GM19397 (cell line): Measurements from ENCODE around the gene PTPRZ1.

ENCODE experiments used
- ATAC-seq: cut with Tn5 transposase; IDR thresholded peaks from one replicate; pipeline ENCODE4 v1.9.1; 2021; ENCODE audit warnings: mild to moderate bottlenecking, moderate library complexity; ENCODE audit not compliant: unreplicated experiment

The PTPRZ1 gene

DNA sequence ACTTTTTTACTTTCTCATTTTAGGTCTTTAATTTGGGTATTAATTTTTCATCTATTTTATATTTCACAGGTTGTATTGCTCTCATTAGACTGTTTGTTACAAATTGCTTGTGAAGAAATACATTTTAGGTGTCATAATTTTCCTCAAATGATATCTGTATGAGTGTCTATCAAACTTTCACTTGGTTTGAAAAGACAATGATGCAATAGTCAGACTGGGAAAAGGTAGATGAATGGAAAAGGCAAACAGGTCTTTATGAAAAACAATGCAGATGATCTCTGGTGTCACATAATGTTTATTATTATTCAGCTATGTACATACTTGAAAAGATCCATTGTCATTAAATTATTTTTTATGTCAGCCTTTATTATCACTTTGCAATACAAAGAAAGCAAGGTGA is 80.2 kb downstream of the PTPRZ1 start:
- no peak for ATAC-seq

DNA sequence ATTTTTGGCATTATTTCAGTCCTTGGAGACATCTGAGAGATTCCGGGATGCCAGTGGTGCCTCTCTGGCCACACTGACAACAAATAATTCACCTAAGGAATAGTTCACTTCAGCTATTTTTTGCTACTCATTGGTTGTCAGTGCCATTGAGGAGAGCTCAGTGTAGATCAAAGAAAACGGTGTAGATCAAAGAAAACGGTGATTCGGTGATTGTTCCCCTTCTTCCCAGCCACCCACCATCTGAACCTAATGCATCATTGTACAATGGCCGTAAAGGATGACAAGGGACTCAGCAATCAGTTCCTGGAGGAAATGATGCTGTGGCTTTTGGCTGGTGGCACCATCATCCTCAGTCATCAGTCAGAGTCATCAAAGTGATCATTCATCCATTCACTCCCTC is 80.6 kb downstream of the PTPRZ1 start:
- no peak for ATAC-seq

DNA sequence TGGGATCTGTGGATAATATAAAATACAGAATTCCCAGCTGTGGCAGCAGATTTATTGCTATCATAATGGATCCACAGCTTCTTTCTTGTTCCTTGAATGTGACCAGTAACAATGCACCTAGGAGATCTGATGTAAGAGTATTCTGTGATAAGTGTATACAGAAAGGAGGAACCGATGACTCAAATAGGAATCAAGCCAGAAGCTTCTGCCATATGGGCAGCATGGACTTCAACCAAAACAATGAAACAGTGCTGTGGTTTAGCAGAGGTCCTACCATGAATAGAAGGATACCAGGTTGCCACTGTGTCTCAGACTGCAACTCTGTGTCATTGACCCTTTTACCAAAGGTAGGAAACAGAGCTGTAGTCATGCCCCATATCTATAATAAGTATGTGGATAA is 81.8 kb downstream of the PTPRZ1 start:
- no peak for ATAC-seq

DNA sequence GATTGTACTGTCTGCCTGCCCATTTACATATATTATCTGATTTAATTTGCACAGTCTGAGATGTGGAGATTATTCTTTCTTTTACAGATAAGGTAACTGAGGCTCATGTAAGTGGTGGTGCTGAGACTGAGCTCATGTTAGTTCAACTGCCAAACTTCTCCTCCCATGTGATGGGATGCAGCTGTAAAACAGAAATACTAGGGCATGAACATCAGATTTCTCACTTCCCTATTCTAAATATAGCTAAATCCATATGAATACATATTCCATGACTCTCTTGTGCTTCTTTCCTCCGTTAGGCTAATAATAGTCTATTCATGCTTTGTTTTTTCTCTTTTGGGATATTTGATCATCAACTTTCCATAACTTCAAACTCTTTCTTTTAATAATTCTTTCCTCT is 84.7 kb downstream of the PTPRZ1 start:
- no peak for ATAC-seq

DNA sequence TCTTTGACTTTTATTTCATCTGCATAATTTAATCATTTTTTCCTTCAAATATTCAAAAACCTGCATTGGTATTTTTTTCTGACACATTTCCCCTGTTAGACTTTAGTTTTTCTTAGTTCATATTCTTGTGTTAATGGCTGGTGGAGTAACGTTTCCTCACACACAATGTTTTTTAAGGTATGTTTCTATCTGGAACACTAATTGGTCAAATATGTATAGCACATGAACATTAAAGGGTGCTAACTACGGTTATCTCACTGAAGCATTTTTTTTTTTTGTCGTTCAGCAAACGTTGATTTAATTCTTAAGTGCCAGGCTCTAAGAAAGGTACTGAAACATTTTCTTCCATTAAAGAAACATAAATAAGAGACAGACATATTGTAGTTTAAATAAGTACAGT is 87.7 kb downstream of the PTPRZ1 start:
- ATAC-seq, result no peak

DNA sequence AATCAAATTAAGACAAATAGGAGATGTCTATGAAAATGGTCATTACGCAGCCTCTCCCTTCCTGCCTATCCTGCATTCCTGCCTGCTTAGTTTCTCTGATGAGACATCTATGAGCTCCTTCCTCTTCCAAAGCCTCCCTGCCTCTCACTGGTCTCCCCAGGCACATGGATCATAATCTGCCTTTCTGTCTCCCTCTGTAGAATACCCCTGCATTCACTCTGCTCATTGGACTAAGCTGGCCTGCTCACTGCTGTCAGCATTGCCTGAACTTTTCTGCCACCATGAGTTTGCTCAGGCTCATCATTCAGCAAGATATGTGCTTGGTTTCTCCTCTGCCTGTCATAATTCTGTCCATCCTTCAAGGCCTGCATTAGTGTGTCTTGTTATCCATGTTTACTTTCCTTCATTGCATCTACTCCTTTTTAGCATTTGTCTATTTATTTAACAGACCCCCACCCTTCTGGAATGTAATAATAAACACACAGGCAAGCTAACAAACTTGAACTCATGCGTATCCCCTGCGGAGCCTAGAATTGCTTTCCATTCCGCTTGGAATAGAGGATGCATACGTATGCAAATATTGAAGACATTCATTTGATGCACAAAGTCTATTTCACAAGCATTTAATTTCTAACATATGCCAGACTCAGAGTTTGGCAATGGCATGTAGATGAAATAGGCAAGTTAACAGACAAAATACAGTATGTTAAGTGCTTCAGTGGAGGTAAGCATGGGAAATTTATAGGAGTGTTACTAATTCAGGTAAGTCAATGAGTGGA is 88.3 kb downstream of the PTPRZ1 start:
- no peak for ATAC-seq

DNA sequence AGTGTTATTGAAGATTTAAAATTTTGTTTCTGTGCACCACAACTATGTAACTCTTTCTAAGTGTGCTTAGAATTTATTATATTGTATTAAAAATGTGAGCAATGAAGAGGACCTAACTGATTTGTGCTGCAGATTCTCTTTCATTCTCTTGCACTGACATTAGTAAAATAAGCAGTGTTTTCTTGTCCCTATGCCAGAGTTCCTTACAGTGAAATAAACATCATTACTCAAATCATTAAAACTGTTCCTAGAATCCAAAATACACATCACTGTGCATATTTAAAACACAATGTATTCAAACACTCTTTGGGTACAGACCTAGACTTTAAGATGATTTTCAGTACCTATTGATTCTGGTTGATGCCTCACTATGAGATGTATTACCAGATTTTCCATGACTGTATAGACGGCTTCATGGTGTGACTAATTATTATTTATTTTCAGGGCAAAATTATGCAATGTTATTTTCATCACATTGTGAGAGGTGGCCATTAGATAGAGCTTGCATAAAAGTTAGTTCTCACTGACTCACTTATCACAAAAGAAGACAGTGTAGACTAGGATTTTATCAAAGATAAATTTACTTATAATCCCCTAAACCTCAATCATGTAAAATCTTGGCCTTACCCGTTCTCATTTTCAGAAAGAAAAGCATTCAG is 93.4 kb downstream of the PTPRZ1 start:
- no peak for ATAC-seq

DNA sequence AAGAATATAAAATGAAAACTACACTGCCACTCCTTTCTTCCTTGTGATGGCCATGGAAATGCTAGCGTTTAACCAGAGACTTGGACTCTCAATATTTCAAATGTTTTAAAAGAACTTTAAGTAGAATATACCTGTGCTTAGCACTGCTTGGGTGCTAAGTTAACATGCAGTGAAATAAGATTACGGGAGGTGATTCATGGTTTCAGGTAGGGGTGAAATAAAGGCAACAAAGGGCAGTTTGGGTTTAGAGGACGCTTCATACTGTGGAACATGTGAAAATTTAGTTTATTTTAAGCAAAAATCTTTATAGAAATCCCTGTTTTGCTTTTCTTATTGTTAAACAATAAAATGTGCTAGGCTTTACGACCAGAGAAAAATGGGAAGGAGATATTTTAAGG is 94.0 kb downstream of the PTPRZ1 start:
- no peak for ATAC-seq

DNA sequence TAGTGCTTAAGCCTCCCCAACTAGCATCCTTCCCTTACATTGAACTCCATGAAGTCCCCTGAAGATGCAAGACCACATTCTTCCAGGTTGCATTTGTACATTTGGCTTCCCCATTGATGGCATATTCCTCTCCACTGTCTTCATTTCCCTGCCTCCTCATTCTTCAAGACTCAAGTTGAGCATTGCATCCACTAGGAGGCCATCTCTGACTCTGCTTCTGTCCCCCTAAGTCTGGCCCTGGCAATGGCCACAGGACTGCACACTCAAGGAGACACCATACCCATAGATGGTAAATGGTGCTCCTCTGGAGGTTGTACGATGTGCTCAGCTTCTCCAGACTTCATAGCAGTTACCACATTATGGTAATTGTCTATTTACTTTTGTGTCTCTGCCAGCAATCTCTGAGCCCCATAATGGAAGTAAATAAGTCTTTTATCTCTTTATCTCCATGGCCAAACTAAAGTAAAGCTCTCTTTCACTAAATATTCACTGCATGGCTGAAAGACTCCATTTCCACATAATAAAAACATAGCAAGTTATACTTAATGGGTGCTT is 112.6 kb downstream of the PTPRZ1 start:
- ATAC-seq, result no peak

DNA sequence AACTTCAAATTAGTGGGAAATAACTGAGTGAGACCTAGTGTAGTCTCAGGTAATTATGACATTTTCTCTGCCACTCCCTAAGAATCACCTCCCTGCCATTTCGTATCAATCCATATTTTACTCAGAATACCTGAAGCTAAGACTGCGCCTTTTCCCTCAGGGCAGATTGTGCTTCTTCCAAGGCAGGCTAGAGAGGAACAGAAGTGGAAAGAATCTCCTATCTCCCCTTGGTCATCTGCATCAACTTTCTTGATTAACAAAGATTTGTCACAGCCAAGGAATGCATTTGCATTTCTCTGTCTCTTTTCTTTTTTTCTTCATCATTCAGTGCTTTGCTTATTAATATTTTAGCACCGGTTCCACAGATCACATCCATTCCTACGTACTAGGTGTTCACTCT is 119.1 kb downstream of the PTPRZ1 start:
- no peak for ATAC-seq

DNA sequence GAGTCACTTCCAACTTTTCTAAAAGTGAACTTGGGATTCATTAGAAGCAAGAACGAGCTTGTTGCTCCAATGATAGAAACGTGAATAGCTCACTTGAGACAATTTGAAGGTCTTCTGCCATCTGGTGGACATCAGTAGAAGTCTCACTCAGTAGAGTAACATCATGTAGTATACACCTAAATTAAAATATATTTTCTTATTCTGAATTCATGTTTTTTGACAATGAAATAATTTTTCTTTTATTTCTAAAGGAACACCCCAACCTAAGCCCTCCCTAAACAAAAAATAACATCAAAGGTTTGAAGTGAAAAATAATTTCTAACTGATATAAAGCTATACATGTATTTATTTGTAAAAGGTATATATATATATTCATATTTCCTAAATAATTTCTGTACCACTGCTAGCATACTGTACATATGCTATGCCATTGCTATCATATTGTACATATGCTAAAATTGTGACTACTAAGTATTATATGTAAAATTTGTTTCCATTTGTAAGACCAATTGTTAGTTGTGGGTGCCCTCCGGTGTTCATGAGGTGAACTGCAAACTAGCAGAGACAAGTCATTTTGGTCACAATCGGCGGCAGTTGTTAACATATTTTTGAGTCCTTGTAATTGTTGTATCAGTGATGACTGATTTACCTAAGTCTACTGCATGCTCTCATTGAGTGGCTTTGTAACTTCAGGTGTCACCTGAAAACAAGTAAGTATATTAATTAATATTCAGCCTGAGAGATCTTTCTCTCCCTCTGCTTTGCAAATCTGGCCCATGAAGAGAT is 121.9 kb downstream of the PTPRZ1 start:
- peak; percentile 95 for ATAC-seq

DNA sequence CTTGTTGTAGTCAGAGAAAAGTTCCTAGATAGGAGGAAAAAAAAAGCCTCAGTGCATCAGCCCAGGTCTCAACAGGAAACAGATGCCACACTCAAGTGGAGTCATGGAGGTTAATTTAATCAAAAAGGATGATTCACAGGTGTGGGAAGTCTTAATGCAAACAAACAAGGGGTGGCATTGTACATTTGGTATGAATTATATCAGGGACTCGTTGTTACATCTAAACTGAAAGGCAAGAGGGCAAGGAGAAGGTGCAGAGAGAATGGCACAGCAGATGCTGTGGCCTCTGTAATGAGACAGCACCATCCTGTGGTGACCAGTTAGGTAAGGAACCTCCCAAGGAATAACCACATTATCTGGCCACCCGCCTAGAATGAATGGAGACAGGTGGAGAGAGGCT is 133.7 kb downstream of the PTPRZ1 start:
- ATAC-seq, result no peak

DNA sequence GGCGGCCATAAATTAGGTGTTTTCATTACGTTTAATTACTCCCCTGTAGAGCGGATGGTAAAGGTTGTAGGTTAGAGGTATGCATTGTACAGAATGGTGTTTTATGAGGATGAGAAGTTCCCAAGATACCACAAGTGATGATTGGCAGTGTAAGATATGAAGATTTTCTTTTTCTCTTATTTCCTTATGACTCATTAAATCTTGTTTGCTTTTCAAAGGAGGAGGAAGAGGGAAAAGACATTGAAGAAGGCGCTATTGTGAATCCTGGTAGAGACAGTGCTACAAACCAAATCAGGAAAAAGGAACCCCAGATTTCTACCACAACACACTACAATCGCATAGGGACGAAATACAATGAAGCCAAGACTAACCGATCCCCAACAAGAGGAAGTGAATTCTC is 137.2 kb downstream of the PTPRZ1 start:
- ATAC-seq, result no peak

DNA sequence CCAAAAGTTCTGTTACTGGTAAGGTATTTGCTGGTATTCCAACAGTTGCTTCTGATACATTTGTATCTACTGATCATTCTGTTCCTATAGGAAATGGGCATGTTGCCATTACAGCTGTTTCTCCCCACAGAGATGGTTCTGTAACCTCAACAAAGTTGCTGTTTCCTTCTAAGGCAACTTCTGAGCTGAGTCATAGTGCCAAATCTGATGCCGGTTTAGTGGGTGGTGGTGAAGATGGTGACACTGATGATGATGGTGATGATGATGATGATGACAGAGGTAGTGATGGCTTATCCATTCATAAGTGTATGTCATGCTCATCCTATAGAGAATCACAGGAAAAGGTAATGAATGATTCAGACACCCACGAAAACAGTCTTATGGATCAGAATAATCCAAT is 140.1 kb downstream of the PTPRZ1 start:
- no peak for ATAC-seq

DNA sequence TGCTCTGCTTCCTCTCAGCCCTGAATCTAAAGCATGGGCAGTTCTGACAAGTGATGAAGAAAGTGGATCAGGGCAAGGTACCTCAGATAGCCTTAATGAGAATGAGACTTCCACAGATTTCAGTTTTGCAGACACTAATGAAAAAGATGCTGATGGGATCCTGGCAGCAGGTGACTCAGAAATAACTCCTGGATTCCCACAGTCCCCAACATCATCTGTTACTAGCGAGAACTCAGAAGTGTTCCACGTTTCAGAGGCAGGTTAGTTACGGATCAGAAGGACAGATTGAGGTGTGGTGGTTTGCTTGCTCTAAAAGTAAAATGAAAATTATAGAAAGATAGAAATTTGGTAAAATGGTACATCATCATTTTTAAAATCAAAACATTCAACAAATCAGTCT is 140.7 kb downstream of the PTPRZ1 start:
- ATAC-seq, result no peak

DNA sequence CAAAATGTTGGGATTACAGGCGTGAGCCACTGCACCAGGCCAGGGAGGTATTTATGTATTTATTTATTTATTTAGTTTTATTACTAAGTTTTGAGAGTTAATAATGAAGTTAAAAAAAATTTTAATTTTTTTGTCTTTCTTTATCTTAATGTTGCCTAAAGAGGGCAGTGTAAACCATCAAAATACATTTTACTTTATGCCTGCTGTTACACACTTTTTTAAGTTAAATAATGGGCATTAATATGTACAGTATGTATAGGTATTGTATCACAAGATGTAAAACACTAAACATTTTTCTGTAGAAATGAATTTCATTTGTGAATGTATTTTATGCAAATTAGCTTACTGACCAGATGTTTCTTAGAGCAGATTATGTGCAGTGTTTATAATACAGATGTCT is 141.7 kb downstream of the PTPRZ1 start:
- no peak for ATAC-seq

DNA sequence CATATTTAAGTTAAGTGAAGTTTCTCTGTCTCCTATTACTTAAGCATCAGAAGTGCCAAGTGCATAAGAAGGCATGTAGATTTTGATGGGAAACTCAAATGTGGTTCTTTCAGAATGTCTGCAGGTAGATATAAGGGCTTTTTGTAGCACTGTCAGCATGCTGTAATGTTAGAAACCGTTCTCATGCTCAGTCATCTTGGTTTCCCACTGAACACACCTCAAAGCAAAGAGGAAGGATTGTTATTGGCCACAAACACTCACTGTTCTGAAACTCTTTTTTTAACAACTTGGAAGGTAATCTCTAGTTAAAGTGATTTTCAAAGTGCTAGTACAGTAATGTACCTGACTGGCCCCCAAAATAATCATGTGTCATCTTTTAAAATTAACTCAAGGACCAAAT is 145.1 kb downstream of the PTPRZ1 start:
- ATAC-seq, result no peak

DNA sequence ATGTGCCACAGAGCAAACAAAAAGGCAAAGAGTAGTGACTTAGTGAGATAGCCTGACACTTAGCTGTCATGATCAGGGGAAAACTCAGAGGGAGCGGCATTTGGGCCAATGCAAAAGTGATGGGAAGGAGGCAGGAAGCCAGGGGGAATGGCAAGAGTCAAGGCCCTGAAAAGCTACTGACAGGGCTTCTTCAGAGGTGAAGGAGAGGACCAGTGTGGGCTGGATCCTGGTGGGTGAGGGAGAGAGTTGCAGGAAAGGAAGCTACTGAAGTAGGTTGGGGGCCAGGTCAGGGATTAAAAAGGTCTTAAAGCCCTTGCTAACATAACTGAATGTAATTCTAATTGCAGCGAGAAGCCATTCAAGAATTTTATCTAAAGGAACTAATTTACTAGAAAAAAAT is 154.1 kb downstream of the PTPRZ1 start:
- ATAC-seq, result no peak

DNA sequence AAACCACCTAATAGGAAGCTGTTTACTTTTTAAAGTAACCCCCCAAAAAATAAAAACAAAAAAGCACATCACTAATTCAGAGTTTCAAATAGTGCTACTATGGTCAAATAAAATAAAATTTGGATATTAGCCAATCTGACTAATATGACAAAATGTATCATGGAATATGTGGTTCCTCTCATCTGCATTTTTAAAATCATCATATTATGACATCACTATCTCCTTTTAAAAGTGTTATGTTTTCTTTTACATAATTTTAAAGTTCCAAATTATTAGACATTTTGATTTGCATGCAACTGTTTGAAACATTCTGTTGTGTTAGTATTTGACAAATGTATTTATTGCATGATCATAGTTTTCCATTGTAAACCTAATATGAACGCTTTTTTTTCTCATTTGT is 160.7 kb downstream of the PTPRZ1 start:
- no peak for ATAC-seq

DNA sequence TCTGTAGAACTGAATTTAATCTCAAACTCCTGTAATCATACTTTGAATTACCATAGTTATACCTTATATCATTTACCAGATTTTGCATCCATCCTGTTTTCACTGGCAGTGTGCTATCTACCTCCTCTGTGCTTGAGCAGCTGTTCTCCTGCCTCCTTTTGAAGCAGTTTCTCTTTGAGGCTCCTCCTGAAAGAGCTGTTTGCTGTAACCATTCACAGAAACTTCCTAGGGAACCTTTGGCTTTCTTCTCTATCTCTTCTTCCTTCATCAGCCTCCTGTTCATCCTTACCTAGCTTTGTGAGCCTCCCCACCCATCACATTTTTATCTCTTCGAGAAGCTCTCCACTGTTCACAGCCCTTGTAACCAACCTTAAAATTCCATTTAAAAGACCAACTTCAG is 162.9 kb downstream of the PTPRZ1 start:
- no peak for ATAC-seq

DNA sequence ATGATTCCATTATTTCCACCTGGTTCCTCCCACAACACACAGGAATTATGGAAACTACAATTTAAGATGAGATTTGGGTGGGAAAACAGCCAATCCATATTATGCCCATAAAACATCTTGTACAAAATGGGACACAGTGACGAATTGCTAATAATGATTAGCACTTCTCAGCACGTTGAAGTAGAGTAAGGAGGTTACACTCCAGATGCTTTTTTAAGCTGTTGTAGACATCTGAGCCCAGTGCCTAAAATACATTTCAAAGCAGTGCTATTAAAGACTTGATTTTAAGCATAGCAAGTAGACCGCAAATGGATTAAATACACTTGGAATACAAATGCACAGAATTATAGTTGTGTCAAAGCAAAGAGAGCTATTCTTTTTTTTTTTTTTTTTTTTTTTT is 165.2 kb downstream of the PTPRZ1 start:
- ATAC-seq, result no peak

DNA sequence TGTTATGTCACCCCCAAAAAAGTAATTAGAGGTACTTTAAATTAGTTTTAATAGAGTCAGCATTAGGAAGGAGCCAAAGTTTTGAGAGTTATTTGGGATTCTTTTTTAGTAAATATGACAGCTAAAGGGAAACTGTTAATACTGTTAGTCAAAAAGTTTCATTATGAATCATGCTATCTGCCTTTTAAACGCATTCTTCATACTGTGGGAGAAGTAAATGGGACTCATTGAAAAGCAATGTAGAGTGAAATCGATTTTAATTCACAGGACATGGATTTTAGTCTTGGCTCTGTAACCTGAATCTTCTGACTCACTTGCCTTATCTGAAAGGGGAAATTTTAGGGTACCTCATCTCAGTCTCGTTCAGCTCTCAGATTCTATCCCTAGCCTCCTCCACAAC is 165.9 kb downstream of the PTPRZ1 start:
- no peak for ATAC-seq
